ENCODE measurements around the gene DCP1A.
A peak's percentile ranks its signal among the peaks of the same experiment; 100 is the strongest.
"Not testable (repeated sequence)": the region's sequence is repeated elsewhere in the genome, so short reads cannot be mapped to it uniquely, and the experiment has no call there.

DCP1A gene

DNA sequence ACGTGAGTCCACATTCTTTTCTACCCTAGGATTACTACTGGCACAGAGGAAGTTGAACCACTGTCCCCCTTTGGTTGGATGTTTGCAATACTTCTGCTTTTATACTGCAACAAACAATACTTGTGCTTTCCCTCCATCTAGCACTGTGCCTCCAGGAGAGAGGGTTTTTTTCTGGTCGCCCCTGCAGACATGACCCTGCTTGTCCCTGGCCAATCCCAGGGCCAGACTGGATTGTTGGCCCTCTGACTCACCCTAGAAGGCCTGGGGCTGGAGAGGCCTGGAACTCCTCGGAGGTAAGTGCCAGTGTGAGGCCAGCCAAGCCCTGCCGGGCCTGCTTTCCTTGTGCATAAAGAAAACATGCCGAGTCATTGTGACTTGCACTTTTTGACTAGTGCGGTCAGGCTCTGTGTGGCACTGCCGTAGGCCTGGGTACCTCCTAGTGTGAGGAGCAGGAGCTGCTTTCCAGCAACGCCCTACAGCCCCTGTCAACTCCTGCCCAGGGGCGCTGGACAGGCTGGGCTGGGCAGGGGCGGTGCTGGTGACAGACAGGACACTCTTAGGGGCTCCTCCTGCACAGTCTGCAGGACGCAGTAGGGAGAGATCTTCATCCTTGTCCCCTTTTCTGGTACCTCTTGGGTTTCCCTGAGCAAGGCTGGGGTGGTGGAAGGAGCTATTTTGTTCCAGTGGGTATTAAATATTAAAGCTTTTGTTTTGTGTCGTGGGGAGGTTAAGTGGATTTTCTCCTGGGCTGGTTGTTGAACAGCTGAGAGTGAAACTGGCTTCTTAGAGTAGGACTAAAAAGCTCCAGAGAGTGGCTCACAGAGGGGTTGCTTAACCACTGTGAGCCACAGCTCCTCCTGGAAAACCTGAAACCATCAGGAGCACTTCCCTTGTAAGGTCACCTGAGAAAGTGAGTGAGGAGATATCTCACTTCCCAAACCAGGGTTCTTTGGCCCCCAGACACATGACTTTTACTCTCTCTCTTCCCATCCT lies 77.2 kb downstream of the DCP1A start:
- TF ChIP-seq, protein P1, sequence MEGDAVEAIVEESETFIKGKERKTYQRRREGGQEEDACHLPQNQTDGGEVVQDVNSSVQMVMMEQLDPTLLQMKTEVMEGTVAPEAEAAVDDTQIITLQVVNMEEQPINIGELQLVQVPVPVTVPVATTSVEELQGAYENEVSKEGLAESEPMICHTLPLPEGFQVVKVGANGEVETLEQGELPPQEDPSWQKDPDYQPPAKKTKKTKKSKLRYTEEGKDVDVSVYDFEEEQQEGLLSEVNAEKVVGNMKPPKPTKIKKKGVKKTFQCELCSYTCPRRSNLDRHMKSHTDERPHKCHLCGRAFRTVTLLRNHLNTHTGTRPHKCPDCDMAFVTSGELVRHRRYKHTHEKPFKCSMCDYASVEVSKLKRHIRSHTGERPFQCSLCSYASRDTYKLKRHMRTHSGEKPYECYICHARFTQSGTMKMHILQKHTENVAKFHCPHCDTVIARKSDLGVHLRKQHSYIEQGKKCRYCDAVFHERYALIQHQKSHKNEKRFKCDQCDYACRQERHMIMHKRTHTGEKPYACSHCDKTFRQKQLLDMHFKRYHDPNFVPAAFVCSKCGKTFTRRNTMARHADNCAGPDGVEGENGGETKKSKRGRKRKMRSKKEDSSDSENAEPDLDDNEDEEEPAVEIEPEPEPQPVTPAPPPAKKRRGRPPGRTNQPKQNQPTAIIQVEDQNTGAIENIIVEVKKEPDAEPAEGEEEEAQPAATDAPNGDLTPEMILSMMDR (IDR thresholded peaks at IDR 0.05) = no peak

DNA sequence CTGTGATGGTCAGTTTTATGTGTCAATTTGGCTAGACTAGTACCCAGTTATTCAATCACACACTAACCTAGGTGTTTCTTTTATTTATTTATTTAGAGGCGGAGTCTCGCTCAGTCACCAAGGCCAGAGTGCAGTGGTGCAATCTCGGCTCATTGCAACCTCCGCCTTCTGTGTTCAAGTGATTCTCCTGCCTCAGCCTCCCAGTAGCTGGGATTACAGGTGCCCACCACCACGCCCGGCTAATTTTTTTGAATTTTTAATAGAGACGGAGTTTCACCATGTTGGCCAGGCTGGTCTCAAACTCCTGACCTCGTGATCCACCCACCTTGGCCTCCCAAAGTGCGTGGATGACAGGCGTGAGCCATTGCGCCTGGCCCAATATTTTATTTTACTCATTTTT lies 78.2 kb downstream of the DCP1A start:
- not testable (repeated sequence) for DNase-seq; H3K9me3 Mint-ChIP-seq; H3K27ac Mint-ChIP-seq; H3K4me3 Mint-ChIP-seq; H3K36me3 Mint-ChIP-seq (ENCODE audit: low read depth); H3K27me3 Mint-ChIP-seq (ENCODE audit: low read depth, poor library complexity)
- peaks cover 22% of the 10 kb centered on the region for H3K4me1 Mint-ChIP-seq

More for the DNA sequence above, 77.2 kb downstream of the DCP1A start:
- H3K27ac Mint-ChIP-seq = peak overlapping the region; percentile 77
- peak; percentile 35 for DNase-seq
- peaks cover 3% of the 10 kb centered on the region for H3K27me3 Mint-ChIP-seq (ENCODE audit: low read depth, poor library complexity)
- peaks cover 15% of the 10 kb centered on the region for H3K4me1 Mint-ChIP-seq
- H3K4me3 Mint-ChIP-seq = no peak overlapping the region
- H3K36me3 Mint-ChIP-seq (ENCODE audit: low read depth) = no peaks in the 10 kb centered on the region
- H3K9me3 Mint-ChIP-seq = no peaks in the 10 kb centered on the region

DNA sequence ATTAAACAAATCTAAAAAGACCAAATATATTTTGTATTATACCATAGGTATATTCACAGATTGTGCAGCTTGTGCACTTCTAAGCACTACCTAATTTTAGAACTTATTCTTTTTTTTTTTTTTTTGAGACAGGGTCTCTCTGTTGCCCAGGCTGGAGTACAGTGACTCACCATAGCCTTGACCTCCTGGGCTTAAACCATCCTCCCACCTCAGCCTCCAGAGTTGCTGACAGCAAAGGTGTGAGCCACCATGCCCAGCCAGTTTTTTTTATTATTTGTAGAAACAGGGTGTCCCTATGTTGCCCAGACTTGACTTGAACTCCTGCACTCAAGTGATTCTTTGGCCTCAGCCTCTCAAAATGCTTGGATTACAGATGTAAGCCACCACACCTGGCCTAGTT lies 79.6 kb downstream of the DCP1A start:
- Mint-ChIP-seq H3K27me3 (ENCODE audit: low read depth, poor library complexity) (no peaks in the 10 kb centered on the region), H3K4me3 (no peak overlapping the region), H3K27ac (no peak overlapping the region), H3K4me1 (peaks cover 22% of the 10 kb centered on the region), H3K36me3 (ENCODE audit: low read depth) (no peaks in the 10 kb centered on the region), H3K9me3 (no peaks in the 10 kb centered on the region)
- TF ChIP-seq, protein P1 (IDR thresholded peaks at IDR 0.05) = no peak
- DNase-seq = no peak

DNA sequence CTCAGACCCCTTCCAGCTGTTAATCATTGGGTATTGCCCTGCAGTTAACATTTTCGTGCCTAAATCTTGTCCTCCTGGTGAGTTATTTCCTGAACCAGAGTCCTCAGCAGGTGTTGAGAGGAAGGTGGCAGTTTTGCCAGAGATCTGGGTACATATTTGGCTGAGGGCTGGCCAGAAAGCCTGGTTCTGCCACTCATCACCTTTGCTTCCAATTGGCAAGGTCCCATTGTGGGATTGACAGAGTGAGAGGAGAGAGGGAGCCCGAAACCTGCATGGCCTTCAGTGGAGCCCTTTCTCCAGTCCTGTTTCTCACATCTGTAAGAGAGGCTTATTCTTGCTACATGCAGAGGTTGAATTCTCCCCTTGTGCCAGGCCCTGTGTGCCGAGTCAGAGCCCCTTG lies 82.6 kb downstream of the DCP1A start:
- no peak overlapping the region for H3K4me3 Mint-ChIP-seq
- TF ChIP-seq, protein P1 (IDR thresholded peaks at IDR 0.05) = no peak
- H3K27ac Mint-ChIP-seq = no peak overlapping the region
- no peaks in the 10 kb centered on the region for H3K36me3 Mint-ChIP-seq (ENCODE audit: low read depth)
- peaks cover 4% of the 10 kb centered on the region for H3K27me3 Mint-ChIP-seq (ENCODE audit: low read depth, poor library complexity)
- H3K4me1 Mint-ChIP-seq = peaks cover 16% of the 10 kb centered on the region
- DNase-seq = no peak
- H3K9me3 Mint-ChIP-seq = no peaks in the 10 kb centered on the region

DNA sequence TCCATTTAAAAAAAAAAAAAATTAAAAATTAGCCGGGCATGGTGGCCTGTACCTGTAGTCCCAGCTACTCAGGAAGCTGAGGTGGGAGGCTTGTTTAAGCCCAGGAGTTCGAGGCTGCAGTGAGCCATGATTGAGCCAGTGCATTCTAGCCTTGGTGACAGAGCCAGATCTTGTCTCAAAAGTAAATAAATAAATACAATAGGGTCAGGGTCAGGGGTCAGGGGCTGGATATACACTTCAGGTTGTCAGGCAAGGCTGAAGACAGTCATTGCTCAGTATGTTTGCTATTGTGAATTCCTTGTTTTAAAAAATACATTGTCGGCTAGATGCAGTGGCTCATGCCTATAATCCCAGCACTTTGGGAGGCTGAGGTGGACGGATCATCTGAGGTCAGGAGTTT lies 83.4 kb downstream of the DCP1A start:
- TF ChIP-seq, protein P1 (IDR thresholded peaks at IDR 0.05) = no peak
- DNase-seq = no peak
- no peaks in the 10 kb centered on the region for H3K9me3 Mint-ChIP-seq
- H3K4me1 Mint-ChIP-seq = peaks cover 22% of the 10 kb centered on the region
- H3K27me3 Mint-ChIP-seq (ENCODE audit: low read depth, poor library complexity) = peaks cover 8% of the 10 kb centered on the region
- H3K36me3 Mint-ChIP-seq (ENCODE audit: low read depth) = no peaks in the 10 kb centered on the region
- no peak overlapping the region for H3K27ac Mint-ChIP-seq
- no peak overlapping the region for H3K4me3 Mint-ChIP-seq

DNA sequence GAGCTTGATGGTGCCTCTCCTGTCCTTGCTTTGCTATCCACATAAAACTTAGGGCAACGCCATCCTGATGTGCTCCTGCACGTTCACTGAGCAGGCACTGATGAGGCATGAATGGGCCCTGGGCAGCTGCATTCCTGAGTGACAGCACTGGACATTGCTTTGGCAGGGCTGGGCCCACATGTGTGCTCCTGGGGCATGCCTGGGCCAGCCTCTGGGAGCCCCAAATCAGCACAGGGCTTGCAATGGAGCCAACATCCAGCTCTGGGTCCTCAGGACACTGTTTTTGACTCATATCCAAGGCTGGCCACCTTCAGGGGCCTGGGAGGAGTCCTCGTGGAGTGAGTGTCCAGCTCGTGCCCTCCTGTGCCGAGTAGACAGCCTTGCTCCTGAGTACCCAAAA lies 85.6 kb downstream of the DCP1A start:
- TF ChIP-seq, protein P1 (IDR thresholded peaks at IDR 0.05) = no peak
- peaks cover 30% of the 10 kb centered on the region for H3K4me1 Mint-ChIP-seq
- H3K4me3 Mint-ChIP-seq = no peak overlapping the region
- H3K36me3 Mint-ChIP-seq (ENCODE audit: low read depth) = no peaks in the 10 kb centered on the region
- no peak overlapping the region for H3K27ac Mint-ChIP-seq
- H3K27me3 Mint-ChIP-seq (ENCODE audit: low read depth, poor library complexity) = peaks cover 8% of the 10 kb centered on the region
- DNase-seq = no peak
- no peaks in the 10 kb centered on the region for H3K9me3 Mint-ChIP-seq
